Measurements from ENCODE around the gene PFKFB3.

The PFKFB3 gene

GRCh38 chr10:6300784-6301460 is 98.2 kb downstream of the PFKFB3 start:
- no peak for DNase-seq (ENCODE audit: low spot score)

- no peak for DNase-seq (ENCODE audit: low spot score)
These were observed 98.8 kb downstream of the PFKFB3 start for GRCh38 chr10:6301488-6302075.
